ENCODE data around the gene ZNF32. TPM values are rescaled to one million over a fixed set of nuclear protein-coding genes. Genes with fewer than 3 reads are reported as not detected.

The ZNF32 gene
- total and polyA plus RNA-seq, 2 donors (not counting 3 experiments of a cell fraction or from before 2014, with no cell fraction given) = 12.5 to 14.4 TPM

GRCh38 chr10:43681721-43682120, 33.0 kb upstream of the ZNF32 start:
- ChIA-PET CTCF (interaction anchor here (2.2 kb wide), 2 partner anchors 12 to 1180 kb away, joined by 8 to 10 read pairs; no protein-coding TSS in a partner anchor), POLR2A (no interaction called here)
- Histone ChIP-seq H3K4me3 (replicated peaks in 1 of 3; ENCODE audit: insufficient read depth in 1 of 3, low read depth in 1 of 3, low read length in 3 of 3) (no peak overlapping the region), H4K20me1 (replicated peaks; ENCODE audit: control insufficient read depth, extremely low read depth, insufficient read depth, low read length) (no peaks in the 10 kb centered on the region), H3K36me3 (ENCODE audit: control insufficient read depth in 2 of 2, extremely low read depth in 1 of 2, insufficient read depth in 2 of 2, low read length in 2 of 2) (no peaks in the 10 kb centered on the region), H3K9me1 (replicated peaks; ENCODE audit: control insufficient read depth, extremely low read depth, insufficient read depth, low read length) (no peaks in the 10 kb centered on the region), H3K9me3 (replicated peaks; ENCODE audit: control insufficient read depth, insufficient read depth, low read length) (no peaks in the 10 kb centered on the region), H3K4me1 (ENCODE audit: control insufficient read depth, extremely low read depth, insufficient read depth, low read length) (no peaks in the 10 kb centered on the region), H3K27ac (ENCODE audit: insufficient read depth, low read depth, low read length) (no peak overlapping the region), H3K27me3 (ENCODE audit: control insufficient read depth in 2 of 2, insufficient read depth in 2 of 2, low read length in 2 of 2) (peaks cover 0 to 6% of the 10 kb centered on the region in 2 experiments), H3K4me2 (ENCODE audit: insufficient read depth, low read length) (no peak overlapping the region), H2AFZ (ENCODE audit: low read depth, low read length) (no peak overlapping the region), H3K9ac (replicated peaks; ENCODE audit: extremely low read depth, insufficient read depth, low read length) (no peak overlapping the region), H3K79me2 (ENCODE audit: control insufficient read depth, insufficient read depth, low read length) (no peaks in the 10 kb centered on the region)
- intact Hi-C loops (cut with micrococcal nuclease) (no loop called here), dilution Hi-C loops (cut with MboI; ENCODE audit: extremely low pct_ligation_motif_present, low sequenced_read_pairs) (no loop called here)
- FAIRE-seq (no peak), DNase-seq (ENCODE audit: low read depth, low spot score) (no peak)
- TF ChIP-seq EZH2 (IDR thresholded peaks at IDR 0.05; ENCODE audit: borderline replicate concordance, low read depth, low read length, severe bottlenecking) (no peak), MYC (IDR thresholded peaks at IDR 0.05; ENCODE audit: low read depth, low read length) (no peak)
- BruUV-seq (replicated peaks) = no TSS peak

DNA sequence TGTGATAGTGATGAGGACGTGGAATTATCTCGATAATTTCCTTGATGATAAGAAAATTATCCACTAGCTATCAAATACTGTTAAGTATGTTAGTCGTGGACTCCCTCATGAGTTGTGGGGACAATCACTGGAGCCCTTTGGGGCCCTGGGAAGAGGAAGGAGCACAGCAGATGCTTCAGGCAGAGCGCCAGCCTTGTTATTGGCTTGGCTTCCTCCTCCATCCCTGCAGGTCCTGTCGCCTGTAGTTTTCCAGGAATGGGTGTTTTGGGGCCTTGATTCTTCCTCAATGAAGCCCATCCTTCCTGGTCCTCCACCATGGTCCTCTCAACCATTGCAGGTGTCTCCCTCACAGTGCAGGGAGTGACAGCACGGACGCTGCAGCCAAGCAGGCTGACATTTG, 32.5 kb upstream of the ZNF32 start:
- H3K79me2 ChIP-seq (ENCODE audit: control insufficient read depth, insufficient read depth, low read length) = no peaks in the 10 kb centered on the region
- H3K27ac ChIP-seq (ENCODE audit: insufficient read depth, low read depth, low read length) = no peak overlapping the region
- H3K9me3 ChIP-seq (replicated peaks; ENCODE audit: control insufficient read depth, insufficient read depth, low read length) = no peaks in the 10 kb centered on the region
- no peak overlapping the region for H3K4me3 ChIP-seq (replicated peaks in 1 of 3; ENCODE audit: insufficient read depth in 1 of 3, low read depth in 1 of 3, low read length in 3 of 3)
- DNase-seq (ENCODE audit: low read depth, low spot score) (no peak), FAIRE-seq (no peak)
- H3K36me3 ChIP-seq (ENCODE audit: control insufficient read depth in 2 of 2, extremely low read depth in 1 of 2, insufficient read depth in 2 of 2, low read length in 2 of 2) = no peaks in the 10 kb centered on the region
- dilution Hi-C loops (cut with MboI; ENCODE audit: extremely low pct_ligation_motif_present, low sequenced_read_pairs) (no loop called here), intact Hi-C loops (cut with micrococcal nuclease) (no loop called here)
- no peaks in the 10 kb centered on the region for H3K4me1 ChIP-seq (ENCODE audit: control insufficient read depth, extremely low read depth, insufficient read depth, low read length)
- H3K27me3 ChIP-seq (ENCODE audit: control insufficient read depth in 2 of 2, insufficient read depth in 2 of 2, low read length in 2 of 2) = peaks cover 0 to 6% of the 10 kb centered on the region in 2 experiments
- no peak overlapping the region for H3K9ac ChIP-seq (replicated peaks; ENCODE audit: extremely low read depth, insufficient read depth, low read length)
- BruUV-seq (replicated peaks) = no TSS peak
- H3K4me2 ChIP-seq (ENCODE audit: insufficient read depth, low read length) = no peak overlapping the region
- ChIA-PET POLR2A (no interaction called here), CTCF (no interaction called here)
- no peaks in the 10 kb centered on the region for H4K20me1 ChIP-seq (replicated peaks; ENCODE audit: control insufficient read depth, extremely low read depth, insufficient read depth, low read length)
- TF ChIP-seq MYC (IDR thresholded peaks at IDR 0.05; ENCODE audit: low read depth, low read length) = no peak
- TF ChIP-seq EZH2 (IDR thresholded peaks at IDR 0.05; ENCODE audit: borderline replicate concordance, low read depth, low read length, severe bottlenecking) = no peak
- TF ChIP-seq POLR2AphosphoS5 (IDR thresholded peaks at IDR 0.05; ENCODE audit: insufficient read depth, low read depth, low read length) = no peak
- no peak for TF ChIP-seq MAX (IDR thresholded peaks at IDR 0.05; ENCODE audit: insufficient read depth, insufficient read length)
- no peak for TF ChIP-seq JUN (IDR thresholded peaks at IDR 0.05; ENCODE audit: borderline replicate concordance, insufficient read depth, insufficient read length, low read depth)
- TF ChIP-seq CTCF (IDR thresholded peaks at IDR 0.05; ENCODE audit: extremely low read depth in 1 of 2, insufficient read depth in 1 of 2, low read depth in 1 of 2, low read length in 2 of 2) = no peak
- TF ChIP-seq FOS (IDR thresholded peaks at IDR 0.05; ENCODE audit: borderline replicate concordance, insufficient read depth, low read length) = no peak
- no peak overlapping the region for H2AFZ ChIP-seq (ENCODE audit: low read depth, low read length)
- no peaks in the 10 kb centered on the region for H3K9me1 ChIP-seq (replicated peaks; ENCODE audit: control insufficient read depth, extremely low read depth, insufficient read depth, low read length)
